Measurements from ENCODE around the gene NEGR1.

The NEGR1 gene

GRCh38 chr1:71660411-71660810, 621.9 kb downstream of the NEGR1 start:
- no peak for DNase-seq

DNA sequence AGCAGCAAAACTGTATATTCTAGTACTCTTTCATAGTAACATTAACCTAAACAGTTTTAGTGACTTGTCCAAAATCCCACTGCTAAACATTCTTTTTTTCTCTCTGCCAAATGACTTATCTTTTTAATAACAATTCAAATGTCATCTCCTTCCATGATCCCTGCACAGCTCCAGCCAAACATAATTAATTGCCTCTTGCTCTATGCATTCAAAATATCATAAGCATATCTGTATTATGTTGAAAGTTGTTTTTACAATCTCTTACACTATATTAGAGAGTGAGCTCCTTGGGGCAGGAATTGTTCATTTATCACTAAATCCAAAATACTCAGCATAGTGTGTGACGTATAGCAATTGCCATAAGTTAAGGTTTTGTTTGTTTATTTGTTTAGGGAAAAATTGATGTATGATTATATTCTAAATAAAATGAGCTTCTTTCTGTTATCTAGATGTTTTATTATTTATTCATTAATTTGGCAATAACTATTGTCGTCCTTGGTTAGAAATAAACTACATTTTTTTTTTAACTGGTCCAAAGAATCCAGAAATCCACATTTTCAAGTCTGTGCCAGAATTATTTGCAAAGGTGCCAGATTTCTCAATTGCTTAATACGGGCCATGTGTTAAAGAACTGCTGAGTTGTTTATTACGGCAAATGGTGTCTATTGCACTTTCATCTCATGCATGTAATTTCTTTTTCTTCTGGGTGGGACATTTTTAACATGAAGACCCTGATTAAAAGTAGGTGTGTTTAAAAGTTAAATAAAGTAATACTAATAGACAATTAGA, 624.3 kb downstream of the NEGR1 start:
- DNase-seq, result no peak

DNA sequence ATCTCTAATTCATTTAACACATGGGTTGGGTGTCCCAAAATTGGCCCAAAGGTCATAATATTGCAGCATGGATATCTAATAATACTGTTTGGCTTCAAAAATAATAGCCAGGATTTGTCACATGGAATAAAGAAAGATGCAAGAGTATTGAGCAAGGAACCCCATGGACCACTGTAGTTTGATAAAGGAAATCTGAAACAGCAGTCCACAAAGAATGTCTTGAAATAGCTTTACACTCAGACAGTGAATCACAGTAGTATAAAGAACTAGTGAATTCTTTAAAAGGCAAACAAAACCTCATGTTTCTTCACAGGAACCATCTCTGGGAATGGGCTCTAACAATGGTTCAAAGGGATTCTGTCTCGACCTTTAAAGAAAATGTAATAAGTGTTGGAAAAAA, 625.4 kb downstream of the NEGR1 start:
- no peak for DNase-seq

- no peak for DNase-seq
Observed at GRCh38 chr1:71655604-71656003, 626.7 kb downstream of the NEGR1 start.

- no peak for DNase-seq
Observed at GRCh38 chr1:71653952-71654351, 628.4 kb downstream of the NEGR1 start.

- DNase-seq, result no peak
Observed at GRCh38 chr1:71651214-71651613, 631.1 kb downstream of the NEGR1 start.

DNA sequence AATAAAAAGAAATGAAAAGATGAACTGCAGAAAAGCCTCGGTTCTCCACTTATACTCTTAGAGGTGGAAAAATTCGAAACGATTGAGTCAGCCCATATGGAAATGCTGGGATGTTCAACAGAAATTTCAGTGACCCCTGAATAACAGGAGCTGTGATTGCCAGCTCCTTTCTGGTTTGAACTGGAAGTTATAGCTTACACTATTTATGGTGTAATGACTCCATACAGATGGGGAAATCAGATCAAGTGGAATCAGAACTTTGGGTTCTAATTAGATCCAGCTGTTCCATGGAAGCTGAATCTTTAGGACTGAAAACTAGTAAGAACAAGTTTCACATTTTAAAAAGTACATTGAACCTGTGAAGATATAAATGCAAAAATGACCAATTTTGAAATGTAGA, 632.2 kb downstream of the NEGR1 start:
- no peak for DNase-seq

DNA sequence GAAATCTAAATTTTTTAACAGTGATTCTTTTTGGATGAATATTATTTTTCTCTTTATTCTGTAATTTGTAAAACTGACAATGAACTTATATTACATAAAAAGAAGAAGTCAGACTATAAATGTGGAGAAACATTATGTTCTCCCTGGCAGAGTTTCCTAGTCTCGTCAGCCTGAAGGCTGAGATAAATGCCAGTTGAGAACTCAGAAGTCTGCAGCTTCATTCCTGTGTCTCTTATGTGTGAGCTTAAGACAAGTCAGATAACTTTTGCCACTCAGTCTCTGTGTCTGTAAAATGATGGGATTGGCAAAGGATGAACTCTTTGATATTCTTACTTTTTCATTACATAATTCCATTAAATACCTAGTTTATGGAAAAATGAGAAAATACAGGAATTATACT, 632.7 kb downstream of the NEGR1 start:
- DNase-seq, result no peak

- no peak for DNase-seq
Observed at GRCh38 chr1:71647513-71648300, 634.6 kb downstream of the NEGR1 start.

DNA sequence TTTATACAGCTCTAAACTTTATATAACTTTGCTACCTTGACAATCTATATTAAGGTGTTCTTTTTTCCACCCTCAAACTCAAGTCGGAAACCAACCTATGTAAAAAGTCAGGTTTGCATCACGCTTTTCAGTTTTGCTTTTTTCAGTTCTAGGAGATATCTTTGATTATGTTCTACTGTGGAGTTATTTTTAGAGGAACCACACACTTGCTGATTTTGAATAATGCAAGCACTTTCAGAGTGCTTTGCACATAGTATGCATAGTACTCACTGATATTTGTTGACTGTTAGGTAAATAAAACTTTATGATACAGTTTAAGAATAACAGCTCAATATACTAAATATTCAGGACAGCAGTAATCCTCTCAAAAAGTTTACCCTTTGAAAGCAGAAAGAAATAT, 637.3 kb downstream of the NEGR1 start:
- no peak for DNase-seq

DNA sequence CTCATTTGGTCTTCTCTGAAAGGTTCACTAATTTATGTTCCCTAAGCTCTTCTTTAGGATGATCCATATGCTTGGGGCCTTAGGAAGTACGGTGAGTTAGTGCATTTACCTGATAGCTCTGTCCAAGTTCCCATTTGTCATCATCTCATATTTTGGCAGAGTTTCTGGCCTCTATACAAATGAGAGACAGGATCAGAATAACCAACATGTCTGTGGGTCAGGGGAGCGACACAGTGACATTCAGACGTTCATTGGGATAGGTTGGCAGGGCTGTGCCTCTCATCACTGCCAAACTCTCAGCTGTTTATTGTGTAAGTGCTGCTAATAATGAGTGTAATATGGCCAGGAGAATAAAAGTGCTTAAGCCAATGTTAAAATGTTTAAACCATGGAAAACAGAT, 640.4 kb downstream of the NEGR1 start:
- no peak for DNase-seq

- no peak for DNase-seq
Observed at GRCh38 chr1:71640998-71641397, 641.3 kb downstream of the NEGR1 start.

DNA sequence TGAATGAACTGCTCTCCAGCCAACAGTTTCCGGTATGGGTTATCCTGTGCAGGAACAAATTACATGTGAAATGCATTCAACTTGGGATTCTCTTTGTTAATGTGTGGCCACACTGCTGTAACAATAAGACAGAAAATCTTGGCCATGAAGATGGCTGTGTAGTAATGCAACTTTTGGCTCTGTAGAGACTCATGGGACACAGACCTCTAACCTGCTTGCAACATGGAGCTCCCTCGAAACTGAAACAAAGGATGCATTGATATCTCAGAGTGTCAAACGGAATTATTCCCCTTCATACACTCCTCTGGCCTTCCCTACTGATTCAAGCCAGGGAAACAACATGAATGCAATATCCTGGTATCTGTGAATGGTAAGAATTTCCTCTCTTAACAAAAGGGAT, 642.2 kb downstream of the NEGR1 start:
- DNase-seq, result no peak

GRCh38 chr1:71638081-71638766, 644.1 kb downstream of the NEGR1 start:
- DNase-seq, result no peak

GRCh38 chr1:71635568-71635967, 646.8 kb downstream of the NEGR1 start:
- DNase-seq, result no peak

DNA sequence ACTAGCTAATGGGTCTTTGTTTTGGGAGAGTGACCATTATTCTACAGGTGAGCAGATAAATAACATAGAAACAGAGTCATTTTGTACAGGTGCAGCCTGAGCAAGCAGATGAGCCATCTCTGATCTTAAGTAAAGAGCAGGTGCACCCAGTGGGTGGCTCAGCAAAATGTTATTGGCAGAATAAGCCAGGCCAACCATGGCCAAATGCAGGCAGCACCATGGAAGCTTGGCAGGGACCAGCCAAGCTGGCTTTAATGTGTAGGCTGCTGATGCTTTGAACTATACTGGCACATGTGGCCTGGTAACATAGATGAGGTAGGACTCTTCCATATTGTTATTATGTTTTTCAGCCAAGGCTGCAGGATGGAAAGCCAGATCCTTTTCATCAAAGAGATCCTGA, 648.2 kb downstream of the NEGR1 start:
- DNase-seq, result no peak

GRCh38 chr1:71630073-71630472, 652.3 kb downstream of the NEGR1 start:
- DNase-seq, result no peak

GRCh38 chr1:71625004-71625403, 657.3 kb downstream of the NEGR1 start:
- no peak for DNase-seq

- DNase-seq, result no peak
Observed at GRCh38 chr1:71623888-71624287, 658.5 kb downstream of the NEGR1 start.

DNA sequence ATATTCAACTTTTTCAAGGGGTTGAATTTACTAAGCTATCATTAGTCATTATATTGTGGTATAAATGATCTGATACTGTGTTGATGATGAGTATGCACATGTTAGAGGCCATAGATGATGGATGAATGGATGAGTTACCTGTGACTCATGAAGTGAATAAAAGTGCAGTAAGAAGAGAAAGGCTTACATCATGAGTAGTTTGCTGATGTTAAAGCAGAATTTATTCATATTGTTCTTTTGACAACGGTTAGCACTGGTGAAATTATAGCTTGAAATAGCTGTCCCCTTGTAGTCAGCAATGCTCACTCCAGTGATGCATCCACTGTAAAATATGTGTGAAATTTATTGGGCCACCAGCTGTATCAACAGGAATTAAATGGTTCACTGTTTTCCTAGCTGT, 660.6 kb downstream of the NEGR1 start:
- no peak for DNase-seq

DNA sequence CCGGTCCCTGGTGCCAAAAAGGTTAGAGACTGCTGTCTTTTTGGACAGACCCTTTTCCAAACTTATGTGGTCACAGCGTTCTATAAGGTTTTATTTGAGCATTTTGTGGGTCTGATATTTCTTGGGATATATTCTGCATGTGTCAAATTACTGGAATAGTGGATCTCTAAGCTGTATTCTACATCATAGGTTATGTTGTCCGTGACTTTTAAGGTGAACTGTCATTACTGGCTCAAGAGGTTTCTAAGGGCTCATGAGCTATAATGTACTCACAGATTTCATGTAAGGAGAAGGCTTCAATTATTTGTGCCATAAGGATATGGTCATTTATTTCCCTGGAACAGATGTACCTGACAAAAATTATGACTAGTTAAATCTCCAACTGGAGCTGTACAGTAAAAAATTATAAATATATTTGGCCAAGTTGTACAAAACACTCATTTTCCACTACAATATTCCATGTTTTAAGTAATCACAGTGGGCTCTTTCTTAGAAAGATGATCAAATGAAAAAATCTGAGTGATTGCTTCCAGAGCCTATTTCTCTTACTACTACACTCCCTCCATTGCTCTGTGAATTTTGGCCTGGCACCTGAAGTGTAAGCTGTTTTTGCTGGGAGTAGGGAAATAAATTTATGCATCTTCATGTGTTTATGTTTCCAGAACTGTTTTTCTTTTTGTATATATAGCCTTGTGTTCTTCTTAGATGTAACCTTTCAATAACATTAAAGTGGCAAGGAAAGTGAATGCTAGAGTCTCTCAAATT, 663.4 kb downstream of the NEGR1 start:
- DNase-seq, result no peak

GRCh38 chr1:71618191-71618590, 664.1 kb downstream of the NEGR1 start:
- DNase-seq, result no peak

- no peak for DNase-seq
Observed at GRCh38 chr1:71610476-71610875, 671.9 kb downstream of the NEGR1 start.
